K562 (cell line): ENCODE results near the gene CUTA. TPM values are rescaled to one million over a fixed set of nuclear protein-coding genes. Genes with fewer than 3 reads are reported as not detected.

Experiments
- HDAC2 ChIP-seq: fragments of 450-650 bp; IDR thresholded peaks from 2 replicates; pipeline ENCODE4 v1.6.1; 2016; ENCODE audit warnings: mild to moderate bottlenecking
- ILK ChIP-seq: fragments of 450-650 bp; IDR thresholded peaks from 2 replicates; pipeline ENCODE4 v1.6.1; 2016; ENCODE audit warnings: missing genetic modification characterization, low read depth, mild to moderate bottlenecking, missing compliant biosample characterization, moderate library complexity, borderline replicate concordance
- NFYB ChIP-seq: IDR thresholded peaks from 2 replicates; pipeline ENCODE4 v1.6.1; 2011; ENCODE audit warnings: mild to moderate bottlenecking, moderate library complexity; ENCODE audit not compliant: insufficient read length; ENCODE audit errors: extremely low read depth
- NONO ChIP-seq, 2 experiments: fragments of 200-400 bp in 1 of 2; fragments of 450-650 bp in 1 of 2; formaldehyde crosslinking in 1 of 2; IDR thresholded peaks; 2 replicates each; pipeline ENCODE4 v1.6.1; 2017; ENCODE audit warnings: low read depth in 2 of 2, mild to moderate bottlenecking in 2 of 2, moderate library complexity in 2 of 2, low read length in 1 of 2
- polyA plus RNA-seq, 8 experiments: library from polyadenylated mRNA; depleted of rRNA in 4 of 8; stranded (reverse) in 5 of 8; unstranded in 3 of 8; fragments of >200 nt; fragmentation: Nextera tagmentation in 2 of 8; fragmentation: Illumina TruSeq in 1 of 8; extraction: Ambion mirVana in 2 of 8; extraction: Trizol in 1 of 8; gene quantifications; 2 replicates each; pipeline versions ENCODE4 v1.2.1 to v1.2.3, GENCODE V29; 2011 to 2014; ENCODE audit warnings: inconsistent platforms in 1 of 8, missing spikeins in 1 of 8
- total RNA-seq, 7 experiments: library from RNA; depleted of rRNA in 6 of 7; stranded (reverse); fragments of >200 nt in 6 of 7; fragmentation: Illumina TruSeq in 2 of 7; extraction: Trizol in 2 of 7; gene quantifications; 2 replicates each; pipeline versions ENCODE4 v1.2.1 to v1.2.3, GENCODE V29; 2011 to 2021; ENCODE audit warnings: low replicate concordance in 1 of 7
- TF ChIP-seq, protein P1 (sequence below): fragments of 450-650 bp; IDR thresholded peaks from 2 replicates; pipeline ENCODE4 v1.6.1; 2016; ENCODE audit warnings: missing biosample characterization, missing genetic modification characterization
- TF ChIP-seq, protein P2 (sequence below): fragments of 450-650 bp; formaldehyde crosslinking; IDR thresholded peaks from 2 replicates; pipeline ENCODE4 v1.4.0; 2020; ENCODE audit warnings: mild to moderate bottlenecking, moderate library complexity
- TF ChIP-seq, protein P3 (sequence below): fragments of 450-650 bp; IDR thresholded peaks from 2 replicates; pipeline ENCODE4 v1.6.1; 2014; ENCODE audit warnings: low read depth, mild to moderate bottlenecking, moderate library complexity, borderline replicate concordance
- TF ChIP-seq, protein P4 (sequence below), 3 experiments: fragments of 200-800 bp in 1 of 3; fragments of 250-450 bp in 1 of 3; fragments of 450-650 bp in 1 of 3; sonication (Bioruptor Pico) in 1 of 3; sonication (Bioruptor generic) in 1 of 3; formaldehyde crosslinking in 1 of 3; IDR thresholded peaks; 2 replicates each; pipeline versions ENCODE4 v1.6.1 to v1.8.0; 2016 to 2022; ENCODE audit warnings: mild to moderate bottlenecking in 2 of 3, missing genetic modification characterization in 2 of 3, missing compliant biosample characterization in 1 of 3, moderate library complexity in 1 of 3

The CUTA gene
- total and polyA plus RNA-seq, 9 of the 15 experiments (the other 6 are each of a cell fraction or from before 2014, with no cell fraction given) = 166 to 682 (median 310) TPM

DNA sequence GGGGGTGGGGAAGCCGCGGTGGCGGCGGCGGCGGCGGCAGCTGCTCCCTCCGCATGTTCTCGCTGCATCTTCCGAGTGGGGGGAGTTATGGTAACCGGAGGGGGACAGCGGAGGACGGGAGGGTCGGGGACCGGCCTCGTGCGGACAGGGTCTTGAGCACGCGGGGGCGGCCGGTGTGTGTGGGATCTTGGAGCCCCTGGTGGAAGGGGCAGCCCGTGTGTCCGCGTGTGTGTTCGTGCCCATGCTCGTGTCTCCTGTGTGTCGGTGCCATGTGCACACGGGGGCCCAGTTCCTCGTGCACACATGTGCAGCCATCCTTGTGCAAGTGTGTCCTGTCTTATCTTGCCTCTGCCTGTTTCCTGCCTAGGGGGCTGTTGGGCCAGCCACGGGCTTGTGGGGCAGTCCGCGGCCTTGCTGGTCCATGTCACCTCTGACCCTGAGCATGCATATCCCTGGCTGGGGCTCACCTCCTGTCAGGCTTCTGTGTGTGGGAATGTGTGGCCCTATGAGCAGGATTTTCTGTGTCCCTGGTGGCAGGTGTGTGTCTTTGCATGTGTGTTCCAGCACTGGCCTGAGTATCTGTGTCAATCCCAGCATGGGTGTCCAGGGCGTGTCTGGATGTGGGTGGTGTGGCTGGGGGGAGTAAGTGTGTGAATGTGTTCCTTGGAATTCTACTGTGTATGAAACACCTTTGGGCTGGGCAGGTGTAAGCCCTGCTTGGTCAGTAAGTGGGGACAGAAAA lies 10.5 kb upstream of the CUTA start (continued):
- TF ChIP-seq, protein P1, sequence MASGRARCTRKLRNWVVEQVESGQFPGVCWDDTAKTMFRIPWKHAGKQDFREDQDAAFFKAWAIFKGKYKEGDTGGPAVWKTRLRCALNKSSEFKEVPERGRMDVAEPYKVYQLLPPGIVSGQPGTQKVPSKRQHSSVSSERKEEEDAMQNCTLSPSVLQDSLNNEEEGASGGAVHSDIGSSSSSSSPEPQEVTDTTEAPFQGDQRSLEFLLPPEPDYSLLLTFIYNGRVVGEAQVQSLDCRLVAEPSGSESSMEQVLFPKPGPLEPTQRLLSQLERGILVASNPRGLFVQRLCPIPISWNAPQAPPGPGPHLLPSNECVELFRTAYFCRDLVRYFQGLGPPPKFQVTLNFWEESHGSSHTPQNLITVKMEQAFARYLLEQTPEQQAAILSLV (tag) = 0 out of 2 replicates have a peak, but pooled peaks have one; percentile 18
- no peak for TF ChIP-seq NFYB
- TF ChIP-seq, protein P2, sequence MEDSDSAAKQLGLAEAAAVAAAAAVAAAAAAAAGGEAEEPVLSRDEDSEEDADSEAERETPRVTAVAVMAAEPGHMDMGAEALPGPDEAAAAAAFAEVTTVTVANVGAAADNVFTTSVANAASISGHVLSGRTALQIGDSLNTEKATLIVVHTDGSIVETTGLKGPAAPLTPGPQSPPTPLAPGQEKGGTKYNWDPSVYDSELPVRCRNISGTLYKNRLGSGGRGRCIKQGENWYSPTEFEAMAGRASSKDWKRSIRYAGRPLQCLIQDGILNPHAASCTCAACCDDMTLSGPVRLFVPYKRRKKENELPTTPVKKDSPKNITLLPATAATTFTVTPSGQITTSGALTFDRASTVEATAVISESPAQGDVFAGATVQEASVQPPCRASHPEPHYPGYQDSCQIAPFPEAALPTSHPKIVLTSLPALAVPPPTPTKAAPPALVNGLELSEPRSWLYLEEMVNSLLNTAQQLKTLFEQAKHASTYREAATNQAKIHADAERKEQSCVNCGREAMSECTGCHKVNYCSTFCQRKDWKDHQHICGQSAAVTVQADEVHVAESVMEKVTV (CRISPR knock-in tag) = no peak
- no peak for TF ChIP-seq NONO (IDR thresholded peaks at IDR 0.05; ENCODE audit: low read depth in 2 of 2, low read length in 1 of 2)
- TF ChIP-seq, protein P3, sequence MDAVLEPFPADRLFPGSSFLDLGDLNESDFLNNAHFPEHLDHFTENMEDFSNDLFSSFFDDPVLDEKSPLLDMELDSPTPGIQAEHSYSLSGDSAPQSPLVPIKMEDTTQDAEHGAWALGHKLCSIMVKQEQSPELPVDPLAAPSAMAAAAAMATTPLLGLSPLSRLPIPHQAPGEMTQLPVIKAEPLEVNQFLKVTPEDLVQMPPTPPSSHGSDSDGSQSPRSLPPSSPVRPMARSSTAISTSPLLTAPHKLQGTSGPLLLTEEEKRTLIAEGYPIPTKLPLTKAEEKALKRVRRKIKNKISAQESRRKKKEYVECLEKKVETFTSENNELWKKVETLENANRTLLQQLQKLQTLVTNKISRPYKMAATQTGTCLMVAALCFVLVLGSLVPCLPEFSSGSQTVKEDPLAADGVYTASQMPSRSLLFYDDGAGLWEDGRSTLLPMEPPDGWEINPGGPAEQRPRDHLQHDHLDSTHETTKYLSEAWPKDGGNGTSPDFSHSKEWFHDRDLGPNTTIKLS = peak; percentile 30; the same call in 1 of the 2 replicates
- TF ChIP-seq ILK (tag) = no peak
- TF ChIP-seq HDAC2 = peak; percentile 73; the same call in 1 of the 2 replicates
- TF ChIP-seq, protein P4, sequence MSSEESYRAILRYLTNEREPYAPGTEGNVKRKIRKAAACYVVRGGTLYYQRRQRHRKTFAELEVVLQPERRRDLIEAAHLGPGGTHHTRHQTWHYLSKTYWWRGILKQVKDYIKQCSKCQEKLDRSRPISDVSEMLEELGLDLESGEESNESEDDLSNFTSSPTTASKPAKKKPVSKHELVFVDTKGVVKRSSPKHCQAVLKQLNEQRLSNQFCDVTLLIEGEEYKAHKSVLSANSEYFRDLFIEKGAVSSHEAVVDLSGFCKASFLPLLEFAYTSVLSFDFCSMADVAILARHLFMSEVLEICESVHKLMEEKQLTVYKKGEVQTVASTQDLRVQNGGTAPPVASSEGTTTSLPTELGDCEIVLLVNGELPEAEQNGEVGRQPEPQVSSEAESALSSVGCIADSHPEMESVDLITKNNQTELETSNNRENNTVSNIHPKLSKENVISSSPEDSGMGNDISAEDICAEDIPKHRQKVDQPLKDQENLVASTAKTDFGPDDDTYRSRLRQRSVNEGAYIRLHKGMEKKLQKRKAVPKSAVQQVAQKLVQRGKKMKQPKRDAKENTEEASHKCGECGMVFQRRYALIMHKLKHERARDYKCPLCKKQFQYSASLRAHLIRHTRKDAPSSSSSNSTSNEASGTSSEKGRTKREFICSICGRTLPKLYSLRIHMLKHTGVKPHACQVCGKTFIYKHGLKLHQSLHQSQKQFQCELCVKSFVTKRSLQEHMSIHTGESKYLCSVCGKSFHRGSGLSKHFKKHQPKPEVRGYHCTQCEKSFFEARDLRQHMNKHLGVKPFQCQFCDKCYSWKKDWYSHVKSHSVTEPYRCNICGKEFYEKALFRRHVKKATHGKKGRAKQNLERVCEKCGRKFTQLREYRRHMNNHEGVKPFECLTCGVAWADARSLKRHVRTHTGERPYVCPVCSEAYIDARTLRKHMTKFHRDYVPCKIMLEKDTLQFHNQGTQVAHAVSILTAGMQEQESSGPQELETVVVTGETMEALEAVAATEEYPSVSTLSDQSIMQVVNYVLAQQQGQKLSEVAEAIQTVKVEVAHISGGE (CRISPR knock-in tag; IDR thresholded peaks at IDR 0.05) = peak in 2 of 3 experiments; percentile 41 to 80; a peak in 3 of 6 replicates
